DND-41 (cell line): ENCODE results near the gene P2RY2.

ENCODE experiments used
- ATAC-seq: fragments of 200-7000 bp; cut with Tn5 transposase; 3 replicates; pipeline ENCODE4 v1.9.1; 2021; ENCODE audit warnings: low read depth; ENCODE audit not compliant: insufficient read depth
- DNase-seq: peaks from one replicate; pipeline ENCODE4 v3.0.0-alpha.2; 2020
- H2AFZ ChIP-seq: 2 replicates; pipeline ENCODE4 v1.6.0; 2012; ENCODE audit warnings: low read depth, low read length
- H3K27ac ChIP-seq: 2 replicates; pipeline ENCODE4 v1.5.1; 2012; ENCODE audit warnings: low read length, inconsistent platforms
- H3K27me3 ChIP-seq: fragments of 200-600 bp; sonication (generic); 2 replicates; pipeline ENCODE4 v1.6.0; 2012; ENCODE audit warnings: low read length, mild to moderate bottlenecking, inconsistent platforms; ENCODE audit not compliant: insufficient read depth, poor library complexity
- H3K36me3 ChIP-seq: 2 replicates; pipeline ENCODE4 v1.5.1; 2012; ENCODE audit warnings: low read length, inconsistent platforms; ENCODE audit not compliant: insufficient read depth
- H3K4me1 ChIP-seq: 2 replicates; pipeline ENCODE4 v1.5.1; 2012; ENCODE audit warnings: mild to moderate bottlenecking, low read length; ENCODE audit not compliant: insufficient read depth
- H3K4me2 ChIP-seq: 2 replicates; pipeline ENCODE4 v1.6.0; 2012; ENCODE audit warnings: mild to moderate bottlenecking, moderate library complexity, low read length, inconsistent platforms; ENCODE audit not compliant: insufficient read depth
- H3K4me3 ChIP-seq, 2 experiments: fragments of 200-600 bp in 1 of 2; shearing (Covaris generic) in 1 of 2; 2 replicates each; pipeline ENCODE4 v1.5.1; 2012 to 2016; ENCODE audit warnings: inconsistent platforms in 2 of 2, low read length in 2 of 2, mild to moderate bottlenecking in 2 of 2, low read depth in 1 of 2, moderate library complexity in 1 of 2
- H3K79me2 ChIP-seq: 2 replicates; pipeline ENCODE4 v1.6.0; 2012; ENCODE audit warnings: low read length, inconsistent platforms; ENCODE audit not compliant: insufficient read depth
- H3K9ac ChIP-seq: 2 replicates; pipeline ENCODE4 v1.6.0; 2012; ENCODE audit warnings: low read depth, mild to moderate bottlenecking, inconsistent platforms, low read length, moderate library complexity
- H3K9me3 ChIP-seq: 2 replicates; pipeline ENCODE4 v1.5.1; 2012; ENCODE audit warnings: low read length, moderate library complexity, mild to moderate bottlenecking, inconsistent platforms; ENCODE audit not compliant: insufficient read depth, severe bottlenecking
- H4K20me1 ChIP-seq: 2 replicates; pipeline ENCODE4 v1.6.0; 2012; ENCODE audit warnings: low read length; ENCODE audit not compliant: insufficient read depth
- CTCF ChIP-seq: IDR thresholded peaks from 2 replicates; pipeline ENCODE4 v1.5.1; 2012; ENCODE audit warnings: borderline replicate concordance, low read length, moderate library complexity, mild to moderate bottlenecking; ENCODE audit not compliant: poor library complexity, severe bottlenecking; ENCODE audit errors: extremely low read depth
- EZH2 ChIP-seq: IDR thresholded peaks from 3 replicates; pipeline ENCODE4 v1.6.1; 2012; ENCODE audit warnings: borderline replicate concordance, low read depth, mild to moderate bottlenecking, moderate library complexity, low read length, inconsistent platforms; ENCODE audit not compliant: severe bottlenecking

Gene P2RY2

GRCh38 chr11:73239571-73240189, 21.6 kb downstream of the P2RY2 start:
- Histone ChIP-seq H2AFZ (no peak overlapping the region), H3K4me1 (peaks cover 9% of the 10 kb centered on the region), H3K27me3 (no peaks in the 10 kb centered on the region), H3K4me3 (no peak overlapping the region), H3K27ac (no peak overlapping the region), H3K9me3 (no peaks in the 10 kb centered on the region), H3K36me3 (no peaks in the 10 kb centered on the region), H3K9ac (no peak overlapping the region), H3K4me2 (no peak overlapping the region), H4K20me1 (no peaks in the 10 kb centered on the region), H3K79me2 (no peaks in the 10 kb centered on the region)
- DNase-seq (no peak), ATAC-seq (no peak)
- no peak for TF ChIP-seq EZH2
- TF ChIP-seq CTCF, result no peak

DNA sequence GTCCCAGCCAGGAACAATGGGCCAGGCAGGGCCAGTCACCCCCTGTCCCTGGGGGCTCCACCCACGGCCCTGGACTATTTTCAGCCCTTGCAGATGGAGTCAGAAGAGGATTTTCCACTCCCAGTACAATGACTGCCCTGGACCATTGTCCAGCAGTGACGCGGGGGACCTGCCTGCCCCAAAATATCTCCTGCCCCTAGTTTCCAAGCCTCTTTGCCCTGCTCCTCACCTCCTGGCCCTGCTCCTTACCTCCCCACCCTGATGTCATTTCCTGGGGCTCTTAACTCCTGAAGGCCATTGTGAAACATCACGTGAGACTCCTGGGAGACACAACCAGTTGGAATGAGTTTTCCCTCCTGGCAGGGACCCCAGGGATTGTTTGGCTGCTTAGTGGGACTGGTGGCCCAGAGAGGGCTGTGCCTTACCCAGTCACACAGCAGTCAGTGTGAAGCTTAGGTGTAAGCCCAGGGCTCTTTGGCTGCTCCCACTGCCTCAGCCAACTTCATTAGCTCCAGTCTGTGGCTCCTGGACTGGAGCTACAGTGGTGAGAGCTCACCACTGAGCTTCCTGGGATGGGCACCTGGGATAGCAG, 22.2 kb downstream of the P2RY2 start:
- no peak for TF ChIP-seq EZH2
- TF ChIP-seq CTCF, result no peak
- no peak overlapping the region for H3K4me3 ChIP-seq
- no peaks in the 10 kb centered on the region for H3K9me3 ChIP-seq
- H3K4me1 ChIP-seq, result peaks cover 9% of the 10 kb centered on the region
- H2AFZ ChIP-seq, result no peak overlapping the region
- DNase-seq, result no peak
- no peaks in the 10 kb centered on the region for H3K36me3 ChIP-seq
- H3K79me2 ChIP-seq, result no peaks in the 10 kb centered on the region
- H4K20me1 ChIP-seq, result no peaks in the 10 kb centered on the region
- H3K9ac ChIP-seq, result no peak overlapping the region
- no peak for ATAC-seq
- H3K27ac ChIP-seq, result no peak overlapping the region
- H3K4me2 ChIP-seq, result no peak overlapping the region
- H3K27me3 ChIP-seq, result no peaks in the 10 kb centered on the region

GRCh38 chr11:73241300-73241699, 23.2 kb downstream of the P2RY2 start:
- no peak for DNase-seq
- no peak for ATAC-seq
- H3K4me3 ChIP-seq, result no peak overlapping the region
- H2AFZ ChIP-seq, result no peak overlapping the region
- H3K36me3 ChIP-seq, result no peaks in the 10 kb centered on the region
- no peak overlapping the region for H3K27ac ChIP-seq
- no peaks in the 10 kb centered on the region for H3K27me3 ChIP-seq
- H3K9ac ChIP-seq, result no peak overlapping the region
- H3K79me2 ChIP-seq, result no peaks in the 10 kb centered on the region
- no peaks in the 10 kb centered on the region for H4K20me1 ChIP-seq
- TF ChIP-seq CTCF (no peak), EZH2 (no peak)
- no peak overlapping the region for H3K4me2 ChIP-seq
- H3K9me3 ChIP-seq, result no peaks in the 10 kb centered on the region
- peaks cover 9% of the 10 kb centered on the region for H3K4me1 ChIP-seq
